GM21526 (cell line): ENCODE data around the gene CNPY1.

ENCODE experiments used
- ATAC-seq: cut with Tn5 transposase; IDR thresholded peaks from one replicate; pipeline ENCODE4 v1.9.1; 2021; ENCODE audit warnings: moderate library complexity; ENCODE audit not compliant: unreplicated experiment, low FRiP score

The CNPY1 gene

GRCh38 chr7:155560196-155560885 is 14.0 kb upstream of the CNPY1 start:
- ATAC-seq: no peak

- ATAC-seq: no peak
Observed at GRCh38 chr7:155559519-155560108, 13.3 kb upstream of the CNPY1 start.

- ATAC-seq: no peak
Observed at GRCh38 chr7:155558961-155559360, 12.6 kb upstream of the CNPY1 start.

GRCh38 chr7:155558351-155558750 is 12.0 kb upstream of the CNPY1 start:
- ATAC-seq: no peak

GRCh38 chr7:155557778-155558177 is 11.4 kb upstream of the CNPY1 start:
- ATAC-seq: no peak

- ATAC-seq: no peak
Observed at GRCh38 chr7:155556763-155557162, 10.4 kb upstream of the CNPY1 start.

- ATAC-seq: no peak
Observed at GRCh38 chr7:155555116-155555695, 8.8 kb upstream of the CNPY1 start.

- ATAC-seq: no peak
Observed at GRCh38 chr7:155553871-155554270, 7.5 kb upstream of the CNPY1 start.

GRCh38 chr7:155551785-155552611 is 5.6 kb upstream of the CNPY1 start:
- ATAC-seq: no peak

- ATAC-seq: no peak
Observed at GRCh38 chr7:155550916-155551315, 4.6 kb upstream of the CNPY1 start.

GRCh38 chr7:155549226-155549625 is 2.9 kb upstream of the CNPY1 start:
- ATAC-seq: no peak

- ATAC-seq: no peak
Observed at GRCh38 chr7:155547161-155547791, 917 bp upstream of the CNPY1 start.

- ATAC-seq: no peak
Observed at GRCh38 chr7:155545348-155545747, 1.0 kb downstream of the CNPY1 start.

- ATAC-seq: no peak
Observed at GRCh38 chr7:155544485-155544884, 1.9 kb downstream of the CNPY1 start.

- no peak for ATAC-seq
Observed at GRCh38 chr7:155543926-155544325, 2.4 kb downstream of the CNPY1 start.

- ATAC-seq: no peak
Observed at GRCh38 chr7:155543011-155543876, 3.1 kb downstream of the CNPY1 start.

- no peak for ATAC-seq
Observed at GRCh38 chr7:155541986-155542675, 4.2 kb downstream of the CNPY1 start.

GRCh38 chr7:155540553-155540952 is 5.8 kb downstream of the CNPY1 start:
- no peak for ATAC-seq

GRCh38 chr7:155538293-155538692 is 8.1 kb downstream of the CNPY1 start:
- no peak for ATAC-seq
